OCI-LY7 (cell line): ENCODE results near the gene LDHB. TPM values are rescaled to one million over a fixed set of nuclear protein-coding genes. Genes with fewer than 3 reads are reported as not detected.

ENCODE experiments used
- Bru-seq: library from RNA; stranded (reverse); fragments of 400-500 nt; gene quantifications from one replicate; lab custom pipeline; 2021; lab: Mats Ljungman, UMichigan
- BruChase-seq, 2 experiments: library from RNA; stranded (reverse); fragments of 400-500 nt; gene quantifications; one replicate each; lab custom pipeline; 2021; lab: Mats Ljungman, UMichigan
- BruUV-seq: library from RNA; stranded (reverse); fragments of 400-500 nt; replicated peaks from 2 replicates; lab custom pipeline; 2021; lab: Mats Ljungman, UMichigan
- CTCF ChIA-PET: fragments of 300-600 bp; sonication (Branson Sonifier 250); formaldehyde crosslinking; loops from one replicate; lab custom pipeline; 2022; ENCODE audit warnings: antibody characterized with exemption; ENCODE audit not compliant: unreplicated experiment; lab: Charles Lee
- POLR2A ChIA-PET: fragments of 300-600 bp; sonication (Branson Sonifier 250); formaldehyde crosslinking; loops from one replicate; lab custom pipeline; 2022; ENCODE audit warnings: antibody characterized with exemption; lab: Charles Lee
- DNase-seq: peaks from one replicate; pipeline ENCODE4 v3.0.0-alpha.2; 2015; ENCODE audit warnings: low spot score
- H2AFZ ChIP-seq: fragments of 200-600 bp; sonication (generic), shearing (Covaris generic); 2 replicates; pipeline ENCODE4 v1.6.1; 2014; ENCODE audit warnings: mild to moderate bottlenecking, antibody characterized with exemption, low read length, moderate library complexity
- H3K27ac ChIP-seq: fragments of 200-600 bp; sonication (generic); 2 replicates; pipeline ENCODE4 v1.5.1; 2014; ENCODE audit warnings: mixed run types, low read depth, mild to moderate bottlenecking, moderate library complexity, low read length, inconsistent platforms; ENCODE audit not compliant: poor library complexity, severe bottlenecking
- H3K36me3 ChIP-seq: fragments of 200-600 bp; sonication (generic); 2 replicates; pipeline ENCODE4 v1.6.1; 2014; ENCODE audit warnings: mild to moderate bottlenecking, antibody characterized with exemption, low read length, moderate library complexity, mixed read lengths; ENCODE audit not compliant: insufficient read depth
- H3K4me1 ChIP-seq: fragments of 200-600 bp; sonication (generic); 2 replicates; pipeline ENCODE4 v1.5.1; 2014; ENCODE audit warnings: mild to moderate bottlenecking, low read length; ENCODE audit not compliant: insufficient read depth, poor library complexity, severe bottlenecking
- H3K4me2 ChIP-seq: fragments of 200-600 bp; sonication (generic); 2 replicates; pipeline ENCODE4 v1.6.1; 2014; ENCODE audit warnings: mild to moderate bottlenecking, low read length
- H3K4me3 ChIP-seq: fragments of 200-600 bp; sonication (generic); 2 replicates; pipeline ENCODE4 v1.5.1; 2014; ENCODE audit warnings: mild to moderate bottlenecking, low read depth, low read length; ENCODE audit not compliant: poor library complexity, severe bottlenecking
- H3K79me2 ChIP-seq: fragments of 200-600 bp; sonication (generic); 2 replicates; pipeline ENCODE4 v1.6.1; 2016; ENCODE audit warnings: low read depth, mild to moderate bottlenecking, low read length, moderate library complexity, mixed read lengths; ENCODE audit not compliant: insufficient read depth
- H3K9me2 ChIP-seq: fragments of 200-600 bp; sonication (generic); 2 replicates; pipeline ENCODE4 v1.6.1; 2016; ENCODE audit warnings: mild to moderate bottlenecking, low read length, mixed read lengths; ENCODE audit not compliant: insufficient read depth
- H3K9me3 ChIP-seq: fragments of 200-600 bp; sonication (generic); 2 replicates; pipeline ENCODE4 v1.6.1; 2014; ENCODE audit warnings: mild to moderate bottlenecking, mixed run types, low read length, mixed read lengths
- H4K20me1 ChIP-seq: fragments of 200-600 bp; sonication (generic); 2 replicates; pipeline ENCODE4 v1.6.1; 2014; ENCODE audit warnings: mild to moderate bottlenecking, antibody characterized with exemption, low read length, moderate library complexity, mixed read lengths; ENCODE audit not compliant: insufficient read depth
- CTCF ChIP-seq: fragments of 200-600 bp; sonication (generic); conservative IDR thresholded peaks from 2 replicates; pipeline ENCODE4 v1.5.1; 2014; ENCODE audit warnings: mild to moderate bottlenecking, antibody characterized with exemption, low read length, moderate library complexity, mixed read lengths
- EZH2phosphoT487 ChIP-seq: fragments of 200-600 bp; sonication (generic); IDR thresholded peaks from 2 replicates; pipeline ENCODE4 v1.6.1; 2018; ENCODE audit warnings: low read depth, borderline replicate concordance, mild to moderate bottlenecking, mixed run types, antibody characterized with exemption, low read length, moderate library complexity, mixed read lengths
- intact Hi-C: fragments of 100-400 bp; cut with micrococcal nuclease; formaldehyde crosslinking; loops from one replicate; pipeline ENCODE4 v1.10.0; 2022; ENCODE audit not compliant: unreplicated experiment
- long read RNA-seq: library from polyadenylated mRNA; stranded (forward); transcript quantifications from one replicate; pipeline ENCODE4 v2.0.0, GENCODE V29; 2022
- total RNA-seq, 2 experiments: library from RNA; depleted of rRNA in 1 of 2; stranded (reverse); fragments of >200 nt in 1 of 2; shearing (Covaris generic) in 1 of 2; gene quantifications; 2 replicates each; pipeline ENCODE4 v1.2.3, GENCODE V29; 2014 to 2022

LDHB gene
- total RNA-seq (2014; rRNA removed; shearing (Covaris generic)) = 551 and 727 TPM in 2 replicates
- total RNA-seq (2022) = 871 and 999 TPM in 2 replicates
- percentile 100 among the genes with signal in this experiment for Bru-seq, nascent RNA
- percentile 100 among the genes with signal in this experiment for BruChase-seq, experiment 1, labeled RNA remaining after a 6-hour chase
- percentile 100 among the genes with signal in this experiment for BruChase-seq, experiment 2, labeled RNA remaining after a 2-hour chase
- long read RNA-seq, transcript LDHB-201 (8 exons, 1,303 nt) = major isoform, 714 of 804 reads
- long read RNA-seq, transcript LDHB-203 (8 exons, 1,538 nt) = minor isoform, 6 of 804 reads
- long read RNA-seq, transcript LDHB-206 (3 exons, 678 nt) = minor isoform, 8 of 804 reads
- long read RNA-seq, partial matches to known transcripts = 26 of 804 reads
- long read RNA-seq, other reads (novel, unspliced or antisense) = 49 of 804 reads

DNA sequence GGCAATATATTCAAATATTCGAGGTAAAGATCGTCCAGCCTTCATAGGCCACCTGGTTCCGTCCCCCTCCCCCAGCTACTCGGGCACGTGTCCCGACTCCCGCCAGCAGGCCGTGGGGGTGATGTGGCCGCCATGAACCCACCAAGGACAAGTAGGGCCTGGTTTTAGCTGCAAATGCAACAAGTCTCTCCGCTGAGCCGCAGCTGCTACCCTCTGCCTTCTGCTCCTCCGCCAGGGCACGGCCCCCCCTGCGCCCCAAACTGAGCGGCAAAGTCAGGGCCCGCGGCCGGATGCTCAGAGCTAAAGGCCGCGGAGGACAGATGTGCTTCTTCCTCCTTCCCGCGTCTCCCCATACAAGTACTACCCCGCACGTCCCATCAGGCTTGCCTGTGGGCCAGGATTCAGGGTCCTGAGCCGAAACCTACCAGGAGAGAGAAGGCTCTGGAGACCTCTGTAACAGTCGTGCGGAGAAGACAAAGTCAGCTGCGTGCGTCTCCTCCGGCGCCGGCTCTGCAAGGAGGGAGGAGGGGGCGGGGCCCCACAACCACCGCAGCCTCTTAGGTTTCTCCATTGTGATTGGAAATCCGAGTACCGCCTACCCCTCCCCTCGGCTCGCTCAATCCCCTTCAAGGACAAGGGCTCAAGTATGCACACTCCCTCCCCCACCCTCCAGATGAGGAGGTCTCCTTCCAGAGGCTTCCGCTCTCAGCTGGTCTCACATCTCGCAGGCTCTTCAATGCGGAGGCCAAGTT is at the start of gene LDHB:
Gene LDHB, minus strand, starts transcription at position 517 of the 752 bp plus-strand sequence. CDS start 3,171 bp downstream, outside the sequence.
- peaks cover 26% of the 10 kb centered on the region for H3K4me1 ChIP-seq
- no peaks in the 10 kb centered on the region for H3K9me2 ChIP-seq
- H3K36me3 ChIP-seq = peaks cover 47% of the 10 kb centered on the region
- peak; percentile 96 for DNase-seq
- H3K27ac ChIP-seq = peak within 1 kb of the TSS; percentile 81
- peak within 1 kb of the TSS; percentile 88 for H3K4me2 ChIP-seq
- ChIA-PET POLR2A (interaction anchor here (0.6 to 2.2 kb wide), 10 partner anchors 9 to 1029 kb away, joined by 3 to 11 read pairs (median 7); partner anchors contain the start of genes GOLT1B, PYROXD1 and RECQL), CTCF (no interaction called here)
- TF ChIP-seq CTCF (no peak), EZH2phosphoT487 (no peak)
- intact Hi-C loops = loop anchor here (1.0 to 5.0 kb wide), 4 partner anchors 130 to 887 kb away; partner anchors contain the start of genes C2CD5, GOLT1B, PYROXD1 and RECQL
- peaks cover 56% of the 10 kb centered on the region for H3K79me2 ChIP-seq
- peak within 1 kb of the TSS; percentile 89 for H3K4me3 ChIP-seq
- H4K20me1 ChIP-seq = peaks cover 37% of the 10 kb centered on the region
- peak within 1 kb of the TSS; percentile 75 for H2AFZ ChIP-seq
- H3K9me3 ChIP-seq = no peaks in the 10 kb centered on the region; the same call in 1 of the 2 replicates
- no TSS peak for BruUV-seq

DNA sequence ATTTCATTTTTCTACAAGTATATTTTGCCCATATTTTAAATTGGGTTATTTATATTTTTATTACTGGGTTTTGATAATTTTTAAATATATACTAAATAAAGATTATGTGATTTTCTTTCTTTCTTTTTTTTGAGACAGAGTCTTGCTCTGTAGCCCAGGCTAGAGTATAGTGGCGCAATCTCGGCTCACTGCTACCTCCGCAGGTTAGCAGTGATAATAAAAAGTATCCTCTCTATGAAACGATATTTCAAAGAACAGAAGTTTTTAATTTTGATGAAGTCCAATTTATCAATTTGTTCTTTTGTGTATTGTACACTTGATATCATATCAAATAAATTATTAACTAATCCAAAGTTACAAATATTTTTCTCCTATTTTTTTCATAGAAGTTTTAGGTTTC is 47.2 kb upstream of the LDHB start:
- BruUV-seq = no TSS peak

More for the DNA sequence above, 47.2 kb upstream of the LDHB start:
- Histone ChIP-seq H3K36me3 (no peaks in the 10 kb centered on the region), H3K4me3 (no peak overlapping the region), H4K20me1 (no peaks in the 10 kb centered on the region), H3K9me2 (no peaks in the 10 kb centered on the region), H3K4me2 (no peak overlapping the region), H3K27ac (no peak overlapping the region), H2AFZ (no peak overlapping the region), H3K79me2 (no peaks in the 10 kb centered on the region), H3K9me3 (no peaks in the 10 kb centered on the region), H3K4me1 (no peaks in the 10 kb centered on the region)
- no peak for DNase-seq
- TF ChIP-seq EZH2phosphoT487 (no peak), CTCF (no peak)
- ChIA-PET POLR2A (no interaction called here), CTCF (no interaction called here)
- intact Hi-C loops = no loop called here
